Cardiac muscle cell (in vitro differentiated cells and primary cell): ENCODE data around the gene PUM2. TPM values are rescaled to one million over a fixed set of nuclear protein-coding genes. Genes with fewer than 3 reads are reported as not detected.

Source experiments
- DNase-seq, 2 donors: peaks; one replicate each; pipeline versions ENCODE4 v3.0.0 to v3.0.0-alpha.2; 2010 to 2017; ENCODE audit warnings: low read depth in 1 of 2, low spot score in 1 of 2
- H3K27ac ChIP-seq: fragments of 200-600 bp; sonication (generic); 2 replicates; pipeline ENCODE4 v1.5.1; 2016
- H3K27me3 ChIP-seq: fragments of 200-600 bp; sonication (generic); 2 replicates; pipeline ENCODE4 v1.6.0; 2016; ENCODE audit warnings: control low read depth
- H3K36me3 ChIP-seq: fragments of 200-600 bp; sonication (generic); 2 replicates; pipeline ENCODE4 v1.5.1; 2016; ENCODE audit warnings: control low read depth
- H3K4me1 ChIP-seq: fragments of 200-600 bp; sonication (generic); 2 replicates; pipeline ENCODE4 v1.8.1; 2017; ENCODE audit warnings: low read depth, mild to moderate bottlenecking, mixed run types
- H3K4me3 ChIP-seq: fragments of 200-600 bp; sonication (generic); 2 replicates; pipeline ENCODE4 v1.5.1; 2016; ENCODE audit warnings: mild to moderate bottlenecking
- H3K9me3 ChIP-seq: fragments of 200-600 bp; sonication (generic); 2 replicates; pipeline ENCODE4 v1.5.1; 2017; ENCODE audit warnings: low read depth, mild to moderate bottlenecking, control low read depth
- polyA plus RNA-seq: library from polyadenylated mRNA; unstranded; fragments of >200 nt; fragmentation: Nextera tagmentation; extraction: Ambion mirVana; gene quantifications from 2 replicates; pipeline ENCODE4 v1.2.1, GENCODE V29; 2016
- total RNA-seq: library from RNA; depleted of rRNA; stranded (reverse); fragments of >200 nt; gene quantifications from 2 replicates; pipeline ENCODE4 v1.2.3, GENCODE V29; 2016
- TF ChIP-seq, protein P1 (sequence below): IDR thresholded peaks from 2 replicates; pipeline ENCODE4 v1.5.1; 2012; ENCODE audit warnings: low read depth, mild to moderate bottlenecking, low read length

PUM2 gene
- total and polyA plus RNA-seq, 2 experiments from 2014 or later, result 20.1 to 35.8 TPM

- Histone ChIP-seq H3K9me3 (no peaks in the 10 kb centered on the region), H3K4me1 (peaks cover 1% of the 10 kb centered on the region), H3K4me3 (no peak overlapping the region), H3K36me3 (no peaks in the 10 kb centered on the region), H3K27me3 (no peaks in the 10 kb centered on the region), H3K27ac (no peak overlapping the region)
- TF ChIP-seq, protein P1, sequence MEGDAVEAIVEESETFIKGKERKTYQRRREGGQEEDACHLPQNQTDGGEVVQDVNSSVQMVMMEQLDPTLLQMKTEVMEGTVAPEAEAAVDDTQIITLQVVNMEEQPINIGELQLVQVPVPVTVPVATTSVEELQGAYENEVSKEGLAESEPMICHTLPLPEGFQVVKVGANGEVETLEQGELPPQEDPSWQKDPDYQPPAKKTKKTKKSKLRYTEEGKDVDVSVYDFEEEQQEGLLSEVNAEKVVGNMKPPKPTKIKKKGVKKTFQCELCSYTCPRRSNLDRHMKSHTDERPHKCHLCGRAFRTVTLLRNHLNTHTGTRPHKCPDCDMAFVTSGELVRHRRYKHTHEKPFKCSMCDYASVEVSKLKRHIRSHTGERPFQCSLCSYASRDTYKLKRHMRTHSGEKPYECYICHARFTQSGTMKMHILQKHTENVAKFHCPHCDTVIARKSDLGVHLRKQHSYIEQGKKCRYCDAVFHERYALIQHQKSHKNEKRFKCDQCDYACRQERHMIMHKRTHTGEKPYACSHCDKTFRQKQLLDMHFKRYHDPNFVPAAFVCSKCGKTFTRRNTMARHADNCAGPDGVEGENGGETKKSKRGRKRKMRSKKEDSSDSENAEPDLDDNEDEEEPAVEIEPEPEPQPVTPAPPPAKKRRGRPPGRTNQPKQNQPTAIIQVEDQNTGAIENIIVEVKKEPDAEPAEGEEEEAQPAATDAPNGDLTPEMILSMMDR, result no peak
- DNase-seq, result no peak
Measured at GRCh38 chr2:20357638-20358389, 7.2 kb upstream of the PUM2 start.

DNA sequence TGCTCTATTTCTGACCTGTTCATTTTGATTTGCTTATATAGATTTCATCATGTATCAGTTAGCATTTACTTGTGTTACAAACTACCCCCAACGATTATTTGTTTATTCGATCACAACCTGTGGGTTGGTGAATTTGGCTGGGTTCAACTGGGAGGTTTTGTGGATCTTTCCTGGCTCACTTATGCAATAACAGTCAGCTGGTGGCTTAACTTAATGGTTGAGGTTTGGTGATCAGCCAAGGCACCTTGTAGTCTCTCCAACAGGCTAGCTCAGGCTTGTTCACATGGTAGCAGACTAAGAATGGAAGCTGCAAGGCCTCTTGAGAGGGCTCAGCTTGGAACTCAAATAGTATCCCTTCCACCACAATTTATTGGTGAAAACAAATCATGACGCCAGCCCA, 5.4 kb upstream of the PUM2 start:
- H3K9me3 ChIP-seq, result no peaks in the 10 kb centered on the region
- peak in 1 of 2 donors; percentile 73 for DNase-seq
- H3K27me3 ChIP-seq, result no peaks in the 10 kb centered on the region
- H3K27ac ChIP-seq, result no peak overlapping the region
- TF ChIP-seq, protein P1, result no peak
- H3K4me3 ChIP-seq, result no peak overlapping the region
- no peaks in the 10 kb centered on the region for H3K36me3 ChIP-seq
- peaks cover 16% of the 10 kb centered on the region for H3K4me1 ChIP-seq

DNA sequence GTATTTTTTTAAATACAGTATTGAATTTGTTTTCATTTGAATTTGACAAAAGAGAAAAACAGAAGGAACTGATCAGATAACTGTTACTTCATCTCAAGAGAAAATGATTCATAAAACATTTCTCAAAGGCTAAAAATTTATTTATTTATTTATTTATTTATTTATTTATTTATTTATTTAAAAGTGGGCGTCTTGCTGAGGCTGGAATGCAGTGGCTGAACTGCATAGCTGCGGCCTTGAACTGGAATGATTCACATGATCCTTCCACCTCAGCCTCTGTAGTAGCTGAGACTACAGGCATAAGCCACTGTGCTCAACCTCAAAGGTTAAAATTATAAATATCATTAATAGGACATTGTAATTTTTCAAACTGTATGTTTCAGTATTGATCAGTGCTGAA, 4.5 kb upstream of the PUM2 start:
- H3K27ac ChIP-seq, result no peak overlapping the region
- no peaks in the 10 kb centered on the region for H3K9me3 ChIP-seq
- H3K27me3 ChIP-seq, result no peaks in the 10 kb centered on the region
- peaks cover 16% of the 10 kb centered on the region for H3K4me1 ChIP-seq
- no peaks in the 10 kb centered on the region for H3K36me3 ChIP-seq
- no peak overlapping the region for H3K4me3 ChIP-seq
- DNase-seq, result peak in 1 of 2 donors; percentile 56
- TF ChIP-seq, protein P1, result no peak

- no peaks in the 10 kb centered on the region for H3K36me3 ChIP-seq
- H3K4me1 ChIP-seq, result peaks cover 26% of the 10 kb centered on the region
- DNase-seq, result peak in 1 of 2 donors; percentile 6
- TF ChIP-seq, protein P1, result no peak
- no peak overlapping the region for H3K4me3 ChIP-seq
- H3K27me3 ChIP-seq, result no peaks in the 10 kb centered on the region
- H3K9me3 ChIP-seq, result no peaks in the 10 kb centered on the region
- H3K27ac ChIP-seq, result peak overlapping the region; percentile 99
Measured at GRCh38 chr2:20353241-20353992, 2.8 kb upstream of the PUM2 start.

- Histone ChIP-seq H3K4me1 (peaks cover 33% of the 10 kb centered on the region), H3K4me3 (no peak overlapping the region), H3K36me3 (no peaks in the 10 kb centered on the region), H3K9me3 (no peaks in the 10 kb centered on the region), H3K27ac (peak overlapping the region; percentile 99), H3K27me3 (no peaks in the 10 kb centered on the region)
- TF ChIP-seq, protein P1, result no peak
- peak in 1 of 2 donors; percentile 6 for DNase-seq
Measured at GRCh38 chr2:20352581-20353216, 2.1 kb upstream of the PUM2 start.
